Retinal pigment epithelial cell (primary cell): ENCODE results near the gene LMTK2.

ENCODE experiments used
- DNase-seq: peaks from one replicate; pipeline ENCODE4 v3.0.0-alpha.2; 2010; ENCODE audit warnings: low read depth
- H3K4me3 ChIP-seq: 2 replicates; pipeline ENCODE4 v1.5.1; 2011; ENCODE audit warnings: mild to moderate bottlenecking, low read length, control low read depth, moderate library complexity
- TF ChIP-seq, protein P1 (sequence below): conservative IDR thresholded peaks from 2 replicates; pipeline ENCODE4 v1.5.1; 2011; ENCODE audit warnings: low read depth, low read length, control low read depth, inconsistent platforms

The LMTK2 gene

DNA sequence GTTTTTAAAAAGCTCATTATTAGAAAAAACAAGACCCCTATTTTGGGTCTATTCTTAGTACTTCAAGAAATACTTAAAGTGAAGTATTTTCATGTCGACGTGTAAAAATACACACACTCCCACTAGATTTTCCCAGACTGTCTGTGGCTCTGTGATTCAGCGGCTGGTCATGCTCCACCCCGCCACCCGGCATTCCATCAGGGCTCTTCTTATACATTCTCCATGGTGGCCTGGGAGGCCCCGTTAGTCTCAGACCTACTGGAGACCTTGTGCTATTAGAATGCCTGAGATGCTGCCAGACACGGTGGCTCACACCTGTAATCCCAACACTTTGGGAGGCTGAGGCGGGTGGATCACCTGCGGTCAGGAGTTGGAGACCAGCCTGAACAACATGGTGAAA, 132.3 kb downstream of the LMTK2 start:
- no peak for DNase-seq
- TF ChIP-seq, protein P1, sequence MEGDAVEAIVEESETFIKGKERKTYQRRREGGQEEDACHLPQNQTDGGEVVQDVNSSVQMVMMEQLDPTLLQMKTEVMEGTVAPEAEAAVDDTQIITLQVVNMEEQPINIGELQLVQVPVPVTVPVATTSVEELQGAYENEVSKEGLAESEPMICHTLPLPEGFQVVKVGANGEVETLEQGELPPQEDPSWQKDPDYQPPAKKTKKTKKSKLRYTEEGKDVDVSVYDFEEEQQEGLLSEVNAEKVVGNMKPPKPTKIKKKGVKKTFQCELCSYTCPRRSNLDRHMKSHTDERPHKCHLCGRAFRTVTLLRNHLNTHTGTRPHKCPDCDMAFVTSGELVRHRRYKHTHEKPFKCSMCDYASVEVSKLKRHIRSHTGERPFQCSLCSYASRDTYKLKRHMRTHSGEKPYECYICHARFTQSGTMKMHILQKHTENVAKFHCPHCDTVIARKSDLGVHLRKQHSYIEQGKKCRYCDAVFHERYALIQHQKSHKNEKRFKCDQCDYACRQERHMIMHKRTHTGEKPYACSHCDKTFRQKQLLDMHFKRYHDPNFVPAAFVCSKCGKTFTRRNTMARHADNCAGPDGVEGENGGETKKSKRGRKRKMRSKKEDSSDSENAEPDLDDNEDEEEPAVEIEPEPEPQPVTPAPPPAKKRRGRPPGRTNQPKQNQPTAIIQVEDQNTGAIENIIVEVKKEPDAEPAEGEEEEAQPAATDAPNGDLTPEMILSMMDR: no peak

DNA sequence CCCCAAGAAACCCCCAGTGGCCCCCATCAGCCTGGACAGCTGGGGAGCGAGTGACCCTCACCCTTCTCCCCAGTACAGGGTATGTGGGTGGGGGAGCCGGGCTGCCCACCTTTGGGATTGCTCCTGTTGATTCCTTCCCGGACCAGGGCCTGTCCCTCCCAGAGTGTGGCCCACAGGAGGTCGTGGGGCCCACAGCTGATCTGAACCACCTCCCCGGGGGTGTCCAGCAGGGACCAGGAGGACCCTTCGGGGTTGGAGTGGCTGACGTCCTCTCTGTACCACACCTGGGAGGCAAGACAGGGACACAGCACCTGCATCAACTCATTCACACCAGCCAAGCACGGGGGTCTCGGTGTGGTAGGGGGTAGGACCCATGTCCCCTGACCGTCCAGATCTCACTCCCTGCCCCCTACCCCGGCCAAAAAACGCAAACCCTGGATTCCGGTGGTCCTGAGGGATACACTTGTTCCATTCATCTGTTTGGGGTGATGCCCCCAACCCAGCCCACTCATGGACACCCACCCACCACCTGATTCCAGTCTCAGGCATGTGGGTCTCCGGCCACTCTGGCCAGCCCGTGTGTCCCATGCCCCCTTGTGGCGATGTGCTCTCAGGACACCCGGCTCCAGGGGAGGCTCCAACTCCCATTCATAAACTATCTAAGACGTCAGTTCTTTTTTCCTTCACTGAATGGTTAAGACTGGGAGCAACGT, 134.5 kb downstream of the LMTK2 start:
- H3K4me3 ChIP-seq: no peak overlapping the region
- no peak for DNase-seq
- TF ChIP-seq, protein P1: peak; percentile 90

More for the DNA sequence above, 132.3 kb downstream of the LMTK2 start:
- no peak overlapping the region for H3K4me3 ChIP-seq

DNA sequence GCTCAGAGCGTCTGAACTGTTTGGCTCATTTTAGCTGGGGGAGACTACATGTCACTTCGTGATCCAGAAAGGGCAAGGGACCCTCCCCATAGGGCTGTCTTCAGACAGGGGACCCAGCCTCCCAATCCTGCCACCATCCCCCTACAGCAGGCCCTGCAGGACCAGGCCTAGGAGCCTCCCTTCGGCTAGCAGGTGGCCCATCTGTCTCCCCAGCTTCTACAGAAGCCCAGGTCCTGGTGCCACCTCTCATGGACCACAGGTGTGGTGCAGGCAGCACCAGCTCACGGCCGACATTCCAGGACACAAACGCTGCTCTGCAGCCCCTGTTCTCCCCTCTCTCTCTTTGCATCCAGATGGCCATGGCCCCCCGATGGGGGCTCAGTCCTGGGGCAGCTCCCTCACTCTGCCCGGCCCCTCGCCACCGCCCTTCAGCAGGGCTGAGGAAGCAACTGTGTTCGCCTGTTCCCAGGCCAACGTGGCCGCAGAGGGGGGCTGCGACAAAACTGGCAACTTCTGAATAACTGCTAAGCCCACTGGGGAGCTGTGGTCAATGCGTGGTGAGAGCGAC, 135.1 kb downstream of the LMTK2 start:
- no peak overlapping the region for H3K4me3 ChIP-seq
- TF ChIP-seq, protein P1: no peak
- DNase-seq: no peak

DNA sequence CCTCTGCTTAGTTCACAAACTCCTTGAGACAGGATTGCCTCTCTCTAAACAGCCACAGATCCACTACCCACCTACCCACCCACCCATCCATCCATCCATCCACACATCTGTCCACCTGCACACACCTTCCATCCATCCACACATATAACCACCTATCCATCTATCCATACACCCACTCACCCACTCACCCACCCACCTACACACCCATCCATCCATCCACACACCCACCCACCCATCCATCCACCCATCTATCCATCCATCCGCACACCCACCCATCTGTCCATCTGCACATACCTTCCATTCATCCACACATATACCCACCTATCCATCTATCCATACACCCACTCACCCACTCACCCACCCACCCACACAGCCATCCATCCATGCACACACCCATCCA, 135.7 kb downstream of the LMTK2 start:
- TF ChIP-seq, protein P1: no peak
- no peak for DNase-seq
- H3K4me3 ChIP-seq: no peak overlapping the region

DNA sequence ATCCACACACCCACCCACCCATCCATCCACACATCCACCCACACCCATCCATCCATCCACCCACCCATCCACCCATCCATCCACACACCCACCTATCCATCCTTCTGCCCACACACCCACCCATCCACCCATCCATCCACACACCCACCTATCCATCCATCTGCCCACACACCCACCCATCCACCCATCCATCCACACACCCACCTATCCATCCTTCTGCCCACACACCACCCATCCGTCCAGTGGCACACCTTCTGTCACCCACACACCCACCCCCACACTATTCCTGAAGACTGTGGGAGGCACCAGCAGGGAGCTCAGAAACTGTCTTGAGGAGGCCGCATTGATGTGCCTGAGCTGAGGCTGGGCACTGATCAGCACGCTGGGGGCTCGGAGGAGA, 136.3 kb downstream of the LMTK2 start:
- TF ChIP-seq, protein P1: no peak
- H3K4me3 ChIP-seq: no peak overlapping the region
- no peak for DNase-seq

DNA sequence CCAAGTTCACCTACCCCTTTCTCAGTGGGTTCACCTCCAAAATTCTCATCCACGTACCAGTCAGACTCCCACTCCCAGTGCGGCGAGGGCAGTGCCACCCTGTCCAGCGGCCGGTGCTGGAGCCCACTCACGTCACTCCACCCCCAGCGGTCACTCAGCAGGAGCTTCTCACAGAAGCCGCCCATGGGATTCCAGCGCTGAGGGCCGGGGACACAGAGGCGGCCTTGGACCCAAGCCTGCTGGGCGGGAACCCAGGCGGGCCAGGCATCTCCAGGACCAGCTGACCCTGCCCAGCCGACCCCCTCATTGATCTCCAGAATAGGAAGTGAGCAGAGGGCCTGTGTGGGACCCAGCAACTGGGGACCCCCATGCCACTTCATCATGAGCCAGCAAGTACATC, 138.2 kb downstream of the LMTK2 start:
- TF ChIP-seq, protein P1: no peak
- no peak overlapping the region for H3K4me3 ChIP-seq
- DNase-seq: no peak

DNA sequence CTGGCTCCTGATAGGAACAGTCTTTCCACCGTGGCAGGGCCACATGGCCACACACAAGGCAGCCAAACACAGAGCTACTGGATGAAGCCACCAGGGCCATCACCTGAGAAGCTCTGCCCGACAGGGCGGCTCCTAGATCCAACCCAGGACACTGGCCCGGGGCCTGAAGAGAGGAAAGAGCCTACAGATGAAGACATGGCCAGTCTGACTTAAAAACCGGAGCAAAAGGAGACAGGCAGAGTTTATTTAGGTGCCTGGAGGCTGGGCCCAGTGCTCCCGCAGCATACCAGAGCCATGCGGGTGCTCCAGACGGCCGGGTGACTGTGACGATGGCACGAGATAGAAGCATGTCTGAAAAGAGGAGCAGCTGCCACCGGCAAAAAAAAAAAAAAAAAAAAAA, 141.5 kb downstream of the LMTK2 start:
- no peak overlapping the region for H3K4me3 ChIP-seq

More for the DNA sequence above, 141.5 kb downstream of the LMTK2 start:
- TF ChIP-seq, protein P1: no peak
- DNase-seq: no peak
